Ishikawa (cell line): ENCODE data around the gene ANOS1.

Source experiments
- CEBPB ChIP-seq: IDR thresholded peaks from 2 replicates; pipeline ENCODE4 v1.6.1; 2012
- CREB1 ChIP-seq: IDR thresholded peaks from 2 replicates; pipeline ENCODE4 v1.6.1; 2012; ENCODE audit warnings: low read depth
- EGR1 ChIP-seq: IDR thresholded peaks from 2 replicates; pipeline ENCODE4 v1.6.1; 2012
- EP300 ChIP-seq: IDR thresholded peaks from 2 replicates; pipeline ENCODE4 v1.6.1; 2012; ENCODE audit warnings: borderline replicate concordance
- FOXM1 ChIP-seq: IDR thresholded peaks from 2 replicates; pipeline ENCODE4 v1.6.1; 2012; ENCODE audit warnings: low read depth, borderline replicate concordance
- NFIC ChIP-seq: IDR thresholded peaks from 2 replicates; pipeline ENCODE4 v1.6.1; 2012
- RAD21 ChIP-seq: IDR thresholded peaks from 2 replicates; pipeline ENCODE4 v1.6.1; 2012; ENCODE audit warnings: low read depth
- TAF1 ChIP-seq: IDR thresholded peaks from 2 replicates; pipeline ENCODE4 v1.6.1; 2012; ENCODE audit warnings: low read depth, mild to moderate bottlenecking
- TCF12 ChIP-seq: IDR thresholded peaks from 2 replicates; pipeline ENCODE4 v1.6.1; 2012; ENCODE audit warnings: low read depth
- TEAD4 ChIP-seq: IDR thresholded peaks from 2 replicates; pipeline ENCODE4 v1.6.1; 2012
- YY1 ChIP-seq: IDR thresholded peaks from 2 replicates; pipeline ENCODE4 v1.6.1; 2012; ENCODE audit warnings: low read depth
- ZBTB7A ChIP-seq: IDR thresholded peaks from 2 replicates; pipeline ENCODE4 v1.6.1; 2012; ENCODE audit warnings: low read depth
- TF ChIP-seq, protein P1 (sequence below): IDR thresholded peaks from 2 replicates; pipeline ENCODE4 v1.6.1; 2012
- TF ChIP-seq, protein P2 (sequence below): IDR thresholded peaks from 2 replicates; pipeline ENCODE4 v1.6.1; 2012
- TF ChIP-seq, protein P3 (sequence below): IDR thresholded peaks from 2 replicates; pipeline ENCODE4 v1.6.1; 2012; ENCODE audit warnings: low read depth, mild to moderate bottlenecking

Gene ANOS1

DNA sequence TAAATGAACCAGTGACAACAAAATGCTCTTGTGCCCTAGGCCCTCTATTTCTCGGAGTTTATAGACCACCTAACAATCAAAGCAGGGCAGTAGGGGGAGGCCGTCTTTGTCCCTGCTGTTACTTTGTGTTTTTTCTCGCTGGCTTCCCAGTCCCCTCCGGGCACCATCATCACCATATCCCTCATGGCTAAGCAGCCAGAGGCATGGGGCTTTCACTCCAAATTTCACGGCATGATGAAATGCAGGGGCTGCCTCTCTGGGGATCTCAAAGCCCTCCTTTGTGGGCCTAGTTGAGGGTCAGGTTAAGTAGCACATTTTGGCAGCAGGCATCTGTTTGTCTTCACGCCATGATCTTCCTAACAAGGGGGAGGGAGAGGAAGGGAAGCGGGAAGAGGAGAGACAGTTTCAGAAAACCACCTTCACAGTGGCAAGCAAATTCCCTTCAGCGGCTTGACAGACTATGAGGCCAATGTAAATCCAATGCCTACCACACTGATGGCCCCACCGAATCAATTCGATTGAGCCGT, 91.9 kb downstream of the ANOS1 start:
- TF ChIP-seq TAF1 (no peak), CEBPB (no peak)
- TF ChIP-seq, protein P1, sequence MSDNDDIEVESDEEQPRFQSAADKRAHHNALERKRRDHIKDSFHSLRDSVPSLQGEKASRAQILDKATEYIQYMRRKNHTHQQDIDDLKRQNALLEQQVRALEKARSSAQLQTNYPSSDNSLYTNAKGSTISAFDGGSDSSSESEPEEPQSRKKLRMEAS = no peak
- TF ChIP-seq, protein P2, sequence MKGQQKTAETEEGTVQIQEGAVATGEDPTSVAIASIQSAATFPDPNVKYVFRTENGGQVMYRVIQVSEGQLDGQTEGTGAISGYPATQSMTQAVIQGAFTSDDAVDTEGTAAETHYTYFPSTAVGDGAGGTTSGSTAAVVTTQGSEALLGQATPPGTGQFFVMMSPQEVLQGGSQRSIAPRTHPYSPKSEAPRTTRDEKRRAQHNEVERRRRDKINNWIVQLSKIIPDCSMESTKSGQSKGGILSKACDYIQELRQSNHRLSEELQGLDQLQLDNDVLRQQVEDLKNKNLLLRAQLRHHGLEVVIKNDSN = no peak
- TF ChIP-seq, protein P3, sequence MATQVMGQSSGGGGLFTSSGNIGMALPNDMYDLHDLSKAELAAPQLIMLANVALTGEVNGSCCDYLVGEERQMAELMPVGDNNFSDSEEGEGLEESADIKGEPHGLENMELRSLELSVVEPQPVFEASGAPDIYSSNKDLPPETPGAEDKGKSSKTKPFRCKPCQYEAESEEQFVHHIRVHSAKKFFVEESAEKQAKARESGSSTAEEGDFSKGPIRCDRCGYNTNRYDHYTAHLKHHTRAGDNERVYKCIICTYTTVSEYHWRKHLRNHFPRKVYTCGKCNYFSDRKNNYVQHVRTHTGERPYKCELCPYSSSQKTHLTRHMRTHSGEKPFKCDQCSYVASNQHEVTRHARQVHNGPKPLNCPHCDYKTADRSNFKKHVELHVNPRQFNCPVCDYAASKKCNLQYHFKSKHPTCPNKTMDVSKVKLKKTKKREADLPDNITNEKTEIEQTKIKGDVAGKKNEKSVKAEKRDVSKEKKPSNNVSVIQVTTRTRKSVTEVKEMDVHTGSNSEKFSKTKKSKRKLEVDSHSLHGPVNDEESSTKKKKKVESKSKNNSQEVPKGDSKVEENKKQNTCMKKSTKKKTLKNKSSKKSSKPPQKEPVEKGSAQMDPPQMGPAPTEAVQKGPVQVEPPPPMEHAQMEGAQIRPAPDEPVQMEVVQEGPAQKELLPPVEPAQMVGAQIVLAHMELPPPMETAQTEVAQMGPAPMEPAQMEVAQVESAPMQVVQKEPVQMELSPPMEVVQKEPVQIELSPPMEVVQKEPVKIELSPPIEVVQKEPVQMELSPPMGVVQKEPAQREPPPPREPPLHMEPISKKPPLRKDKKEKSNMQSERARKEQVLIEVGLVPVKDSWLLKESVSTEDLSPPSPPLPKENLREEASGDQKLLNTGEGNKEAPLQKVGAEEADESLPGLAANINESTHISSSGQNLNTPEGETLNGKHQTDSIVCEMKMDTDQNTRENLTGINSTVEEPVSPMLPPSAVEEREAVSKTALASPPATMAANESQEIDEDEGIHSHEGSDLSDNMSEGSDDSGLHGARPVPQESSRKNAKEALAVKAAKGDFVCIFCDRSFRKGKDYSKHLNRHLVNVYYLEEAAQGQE = no peak

DNA sequence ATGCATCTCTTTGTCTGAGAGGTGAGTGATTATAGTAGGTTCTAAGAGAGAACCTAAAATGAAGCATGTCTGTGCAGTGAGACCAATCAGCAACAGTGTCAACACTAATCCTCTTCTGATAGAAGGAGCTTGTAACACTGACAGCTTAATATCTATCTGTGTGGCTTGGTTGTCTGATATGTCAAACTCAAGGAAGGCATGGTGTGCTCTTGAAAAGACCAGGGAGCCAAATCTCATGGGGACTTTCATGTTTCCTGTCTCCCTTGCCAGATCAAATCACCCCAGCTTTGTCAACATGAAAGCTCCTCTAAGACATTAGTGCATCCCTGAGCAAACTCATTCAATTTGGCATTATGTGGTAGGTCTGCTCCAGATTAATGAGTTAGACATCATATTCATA, 95.4 kb downstream of the ANOS1 start:
- TF ChIP-seq YY1 = no peak
- no peak for TF ChIP-seq EGR1
- TF ChIP-seq, protein P1 = no peak

DNA sequence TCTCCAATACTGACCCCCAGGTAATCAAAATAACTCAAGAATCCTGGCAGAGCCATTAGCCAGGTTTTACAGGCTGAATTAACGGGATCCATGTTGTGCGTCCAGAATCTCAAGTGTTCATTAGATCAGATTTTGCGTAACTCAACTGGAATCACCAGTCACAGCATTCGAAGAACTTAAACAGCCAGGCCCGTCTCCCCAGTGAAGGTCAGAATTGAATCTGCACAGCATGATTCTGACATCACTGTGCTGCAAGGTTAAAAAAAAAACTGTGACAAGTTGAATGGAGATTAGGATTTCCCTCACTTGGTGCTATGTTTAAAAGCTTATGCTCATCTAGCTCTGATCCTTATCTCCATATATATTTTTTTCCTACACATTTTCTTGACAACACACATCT, 96.1 kb downstream of the ANOS1 start:
- no peak for TF ChIP-seq NFIC
- TF ChIP-seq, protein P2 = no peak
- TF ChIP-seq RAD21 = no peak
- TF ChIP-seq EP300 = no peak

DNA sequence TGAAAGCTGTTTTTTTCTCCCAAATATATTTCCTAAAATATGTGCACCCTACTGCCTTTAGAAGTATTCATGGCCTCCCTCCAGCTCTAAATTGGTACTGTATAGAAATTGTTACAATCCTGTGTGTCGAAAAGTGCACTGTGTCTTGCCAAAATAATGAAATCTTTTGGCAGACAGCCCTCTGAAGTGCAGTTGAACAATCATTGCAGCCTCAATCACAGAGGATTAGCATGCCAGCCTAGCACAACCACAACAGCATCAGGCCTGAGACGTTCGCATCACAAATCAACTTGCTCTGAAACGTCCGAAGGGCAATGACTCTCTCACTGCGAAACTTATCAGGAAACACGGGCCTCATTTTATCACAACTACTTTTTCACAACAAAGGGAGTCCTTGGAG, 99.0 kb downstream of the ANOS1 start:
- TF ChIP-seq, protein P3 = no peak
- TF ChIP-seq EGR1 (no peak), EP300 (no peak), TAF1 (no peak), RAD21 (no peak), TCF12 (no peak), FOXM1 (no peak), ZBTB7A (no peak), TEAD4 (no peak), NFIC (no peak), CEBPB (no peak), YY1 (no peak), CREB1 (no peak)
- TF ChIP-seq, protein P1 = no peak
- TF ChIP-seq, protein P2 = no peak

DNA sequence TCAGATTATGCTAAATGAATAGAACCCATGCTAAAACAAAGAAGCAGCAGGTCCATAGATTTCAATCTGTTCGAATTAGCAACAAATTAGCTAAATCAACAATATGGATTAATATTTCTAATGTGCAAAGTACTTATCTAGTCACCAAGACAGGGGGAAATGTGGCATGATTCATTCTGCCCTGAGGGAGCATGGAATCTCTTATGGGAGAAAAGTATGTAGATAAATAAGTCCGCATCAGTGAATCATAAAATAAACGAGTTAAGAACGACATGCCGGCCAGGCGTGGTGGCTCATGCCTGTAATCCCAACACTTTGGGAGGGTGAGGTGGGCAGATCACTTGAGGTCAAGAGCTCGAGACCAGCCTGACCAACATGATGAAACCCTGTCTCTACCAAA, 102.1 kb downstream of the ANOS1 start:
- TF ChIP-seq, protein P1 = no peak
- TF ChIP-seq EP300 (no peak), CEBPB (no peak), TCF12 (no peak), TAF1 (no peak), TEAD4 (no peak), CREB1 (no peak), ZBTB7A (no peak), FOXM1 (no peak), YY1 (no peak), EGR1 (no peak)
- TF ChIP-seq, protein P3 = no peak
- TF ChIP-seq, protein P2 = no peak
